OCI-LY1 (cell line): ENCODE measurements around the gene ARMH3.

Experiments used
- EZH2 ChIP-seq: fragments of 200-600 bp; sonication (generic), shearing (Covaris generic); IDR thresholded peaks from 2 replicates; pipeline ENCODE4 v1.8.0; 2017; ENCODE audit warnings: borderline replicate concordance, mixed run types, mild to moderate bottlenecking, antibody characterized with exemption, low read length, moderate library complexity, mixed read lengths
- TF ChIP-seq, protein P1 (sequence below): fragments of 200-600 bp; sonication (generic), shearing (Covaris generic); IDR thresholded peaks from 2 replicates; pipeline ENCODE4 v1.5.1; 2017; ENCODE audit warnings: mild to moderate bottlenecking, antibody characterized with exemption, low read length, moderate library complexity, mixed read lengths

DNA sequence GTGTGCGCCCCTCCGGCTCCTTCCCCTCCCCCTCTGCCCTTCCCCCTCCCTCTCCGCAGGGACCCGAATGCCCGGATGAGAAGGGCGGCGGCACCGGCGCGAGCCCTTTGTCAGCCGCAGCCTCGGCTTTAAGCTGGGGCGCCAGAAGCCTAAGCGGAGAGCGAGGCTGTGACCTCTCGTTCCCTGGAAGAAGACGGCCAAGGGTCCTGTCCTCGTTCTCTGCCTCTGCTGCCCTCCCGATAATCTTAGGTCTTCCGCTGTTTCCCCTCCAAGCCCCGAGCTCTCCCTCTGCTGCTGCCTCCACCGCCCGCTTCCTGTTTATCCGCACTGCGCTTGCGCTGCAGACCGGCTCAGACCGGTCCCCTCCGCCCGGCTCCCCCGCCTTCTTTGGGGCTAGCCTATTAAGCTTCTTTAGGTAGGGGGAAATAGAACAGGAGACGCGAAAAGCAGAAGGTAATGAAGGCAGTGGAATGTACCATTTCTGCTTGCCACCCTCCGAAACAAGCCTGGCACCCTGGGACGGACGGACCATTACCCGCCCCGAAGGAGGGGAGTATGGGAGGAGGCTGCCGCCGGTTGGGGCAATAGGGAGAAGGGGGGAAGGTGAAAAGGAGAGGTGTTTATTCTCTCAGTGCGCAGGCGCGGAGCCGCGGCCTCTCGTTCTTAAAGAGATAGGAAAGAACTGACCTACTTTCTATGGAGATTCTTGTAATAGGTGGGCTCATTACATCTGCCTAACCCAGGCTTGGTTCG, 237.7 kb downstream of the ARMH3 start, which contains the start of gene OGA:
- TF ChIP-seq EZH2: no peak
- TF ChIP-seq, protein P1, sequence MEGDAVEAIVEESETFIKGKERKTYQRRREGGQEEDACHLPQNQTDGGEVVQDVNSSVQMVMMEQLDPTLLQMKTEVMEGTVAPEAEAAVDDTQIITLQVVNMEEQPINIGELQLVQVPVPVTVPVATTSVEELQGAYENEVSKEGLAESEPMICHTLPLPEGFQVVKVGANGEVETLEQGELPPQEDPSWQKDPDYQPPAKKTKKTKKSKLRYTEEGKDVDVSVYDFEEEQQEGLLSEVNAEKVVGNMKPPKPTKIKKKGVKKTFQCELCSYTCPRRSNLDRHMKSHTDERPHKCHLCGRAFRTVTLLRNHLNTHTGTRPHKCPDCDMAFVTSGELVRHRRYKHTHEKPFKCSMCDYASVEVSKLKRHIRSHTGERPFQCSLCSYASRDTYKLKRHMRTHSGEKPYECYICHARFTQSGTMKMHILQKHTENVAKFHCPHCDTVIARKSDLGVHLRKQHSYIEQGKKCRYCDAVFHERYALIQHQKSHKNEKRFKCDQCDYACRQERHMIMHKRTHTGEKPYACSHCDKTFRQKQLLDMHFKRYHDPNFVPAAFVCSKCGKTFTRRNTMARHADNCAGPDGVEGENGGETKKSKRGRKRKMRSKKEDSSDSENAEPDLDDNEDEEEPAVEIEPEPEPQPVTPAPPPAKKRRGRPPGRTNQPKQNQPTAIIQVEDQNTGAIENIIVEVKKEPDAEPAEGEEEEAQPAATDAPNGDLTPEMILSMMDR: no peak
